ENCODE measurements around the gene BPIFB2.
"Not testable (repeated sequence)": the region's sequence is repeated elsewhere in the genome, so short reads cannot be mapped to it uniquely, and the experiment has no call there.

The BPIFB2 gene

GRCh38 chr20:32962053-32962452, 45.5 kb upstream of the BPIFB2 start:
- in situ Hi-C loops (cut with HindIII; ENCODE audit: low pct_ligation_motif_present, low sequenced_read_pairs) = no loop called here
- Histone ChIP-seq H3K36me3 (replicated peaks) (no peaks in the 10 kb centered on the region), H3K27ac (no peak overlapping the region), H3K27me3 (replicated peaks) (no peaks in the 10 kb centered on the region), H3K4me3 (ENCODE audit: low read depth, low read length) (no peak overlapping the region)
- no peak for TF ChIP-seq CTCF (IDR thresholded peaks at IDR 0.05; ENCODE audit: low read depth, low read length, missing control alignments)
- DNase-seq = no peak

- H3K27me3 ChIP-seq (replicated peaks); H3K4me3 ChIP-seq (ENCODE audit: low read depth, low read length); DNase-seq; H3K36me3 ChIP-seq (replicated peaks); H3K27ac ChIP-seq; in situ Hi-C loops (cut with HindIII; ENCODE audit: low pct_ligation_motif_present, low sequenced_read_pairs): not testable (repeated sequence)
Observed at GRCh38 chr20:32962646-32963045, 44.9 kb upstream of the BPIFB2 start.

- H3K4me3 ChIP-seq (ENCODE audit: low read depth, low read length) = no peak overlapping the region
- DNase-seq = no peak
- in situ Hi-C loops (cut with HindIII; ENCODE audit: low pct_ligation_motif_present, low sequenced_read_pairs) = no loop called here
- H3K27ac ChIP-seq = no peak overlapping the region
- no peaks in the 10 kb centered on the region for H3K36me3 ChIP-seq (replicated peaks)
- H3K27me3 ChIP-seq (replicated peaks) = no peaks in the 10 kb centered on the region
- TF ChIP-seq CTCF (IDR thresholded peaks at IDR 0.05; ENCODE audit: low read depth, low read length, missing control alignments) = no peak
Observed at GRCh38 chr20:32963176-32963575, 44.3 kb upstream of the BPIFB2 start.

GRCh38 chr20:32964575-32964974, 42.9 kb upstream of the BPIFB2 start:
- Histone ChIP-seq H3K4me3 (ENCODE audit: low read depth, low read length) (no peak overlapping the region), H3K27ac (no peak overlapping the region), H3K36me3 (replicated peaks) (no peaks in the 10 kb centered on the region), H3K27me3 (replicated peaks) (no peaks in the 10 kb centered on the region)
- DNase-seq = no peak
- in situ Hi-C loops (cut with HindIII; ENCODE audit: low pct_ligation_motif_present, low sequenced_read_pairs) = no loop called here
- TF ChIP-seq CTCF (IDR thresholded peaks at IDR 0.05; ENCODE audit: low read depth, low read length, missing control alignments) = no peak

- Histone ChIP-seq H3K27ac (no peak overlapping the region), H3K36me3 (replicated peaks) (no peaks in the 10 kb centered on the region), H3K27me3 (replicated peaks) (no peaks in the 10 kb centered on the region), H3K4me3 (ENCODE audit: low read depth, low read length) (no peak overlapping the region)
- TF ChIP-seq CTCF (IDR thresholded peaks at IDR 0.05; ENCODE audit: low read depth, low read length, missing control alignments) = no peak
- in situ Hi-C loops (cut with HindIII; ENCODE audit: low pct_ligation_motif_present, low sequenced_read_pairs) = no loop called here
- DNase-seq = no peak
Observed at GRCh38 chr20:32965115-32965514, 42.4 kb upstream of the BPIFB2 start.

- Histone ChIP-seq H3K4me3 (ENCODE audit: low read depth, low read length) (no peak overlapping the region), H3K36me3 (replicated peaks) (no peaks in the 10 kb centered on the region), H3K27ac (no peak overlapping the region), H3K27me3 (replicated peaks) (no peaks in the 10 kb centered on the region)
- TF ChIP-seq CTCF (IDR thresholded peaks at IDR 0.05; ENCODE audit: low read depth, low read length, missing control alignments) = no peak
- in situ Hi-C loops (cut with HindIII; ENCODE audit: low pct_ligation_motif_present, low sequenced_read_pairs) = no loop called here
- no peak for DNase-seq
Observed at GRCh38 chr20:32965581-32966373, 41.7 kb upstream of the BPIFB2 start.
